Measurements from ENCODE around the gene POLR2E. TPM values are rescaled to one million over a fixed set of nuclear protein-coding genes. Genes with fewer than 3 reads are reported as not detected.

POLR2E gene
- polyA plus RNA-seq, 6 donors from 2014 or later: 134 to 205 (median 174) TPM

DNA sequence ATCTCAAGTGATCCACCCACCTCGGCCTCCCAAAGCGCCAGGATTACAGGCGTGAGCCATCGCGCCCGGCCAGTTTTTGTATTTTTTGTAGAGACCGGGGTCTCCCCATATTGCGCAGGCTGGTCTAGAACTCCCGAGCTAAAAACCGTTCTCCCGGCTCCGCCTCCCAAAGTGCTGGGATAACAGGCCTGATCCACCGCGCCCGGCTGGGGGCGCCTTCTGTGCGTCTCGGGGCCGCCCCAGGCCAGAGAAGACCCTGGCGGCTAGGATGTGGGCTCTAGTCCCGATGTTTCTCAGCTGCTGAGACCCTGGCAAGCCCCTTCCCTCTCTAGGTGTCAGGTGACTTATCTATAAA lies 24.6 kb downstream of the POLR2E start:
- Mint-ChIP-seq H3K4me1 (peaks cover 33 to 53% (median 50%) of the 10 kb centered on the region in 3 donors), H3K27ac (peak overlapping the region in 2 of 6 donors; percentile 57 to 96), H3K27me3 (no peaks in the 10 kb centered on the region), H3K9me3 (no peaks in the 10 kb centered on the region), H3K4me3 (peak overlapping the region in 5 of 8 donors; percentile 15 to 91 (median 53)), H3K36me3 (peaks cover 6 to 22% of the 10 kb centered on the region in 2 donors)
- no peak for DNase-seq
- no peak for ATAC-seq (ENCODE audit: low read depth in 2 of 2)

DNA sequence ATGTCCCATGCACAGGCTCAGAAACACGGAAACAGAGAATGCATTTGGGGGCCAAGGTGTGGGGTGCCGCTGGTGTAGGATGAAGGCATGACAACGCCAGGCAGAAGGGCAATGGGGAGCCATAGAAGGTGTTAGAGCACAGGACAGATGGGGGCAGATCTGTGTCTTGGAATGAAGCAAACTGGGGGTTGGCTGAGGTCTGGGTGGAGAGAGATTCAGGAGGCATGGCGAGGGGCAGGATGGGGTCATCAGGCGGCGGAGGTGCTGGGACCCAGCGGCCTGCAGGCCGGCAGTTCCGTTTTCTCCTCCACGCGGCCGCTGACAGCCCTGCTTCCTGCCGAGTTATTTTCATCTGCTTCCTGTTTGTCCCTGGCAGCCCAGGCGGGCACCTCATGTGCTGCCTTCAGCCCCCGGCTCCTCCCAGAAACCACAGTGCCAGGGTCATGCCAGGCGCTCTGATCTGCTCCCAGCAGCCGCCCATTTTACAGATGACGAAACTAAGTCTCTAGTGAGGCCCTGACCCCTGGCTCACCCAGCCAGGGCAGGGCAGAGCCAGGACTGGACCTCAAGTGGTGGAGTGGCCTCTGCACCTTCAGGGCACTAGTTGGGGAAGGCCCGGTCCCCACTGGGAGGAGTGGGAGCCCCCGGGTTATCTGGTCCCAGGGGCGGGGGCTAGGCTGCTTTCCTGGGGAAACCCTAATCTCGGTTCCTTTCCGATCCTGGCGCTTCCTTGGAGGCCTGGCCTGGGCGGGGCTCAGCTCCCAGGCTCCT lies 26.0 kb downstream of the POLR2E start:
- H3K9me3 Mint-ChIP-seq: no peaks in the 10 kb centered on the region
- peaks cover 42 to 57% (median 53%) of the 10 kb centered on the region in 3 donors for H3K4me1 Mint-ChIP-seq

DNA sequence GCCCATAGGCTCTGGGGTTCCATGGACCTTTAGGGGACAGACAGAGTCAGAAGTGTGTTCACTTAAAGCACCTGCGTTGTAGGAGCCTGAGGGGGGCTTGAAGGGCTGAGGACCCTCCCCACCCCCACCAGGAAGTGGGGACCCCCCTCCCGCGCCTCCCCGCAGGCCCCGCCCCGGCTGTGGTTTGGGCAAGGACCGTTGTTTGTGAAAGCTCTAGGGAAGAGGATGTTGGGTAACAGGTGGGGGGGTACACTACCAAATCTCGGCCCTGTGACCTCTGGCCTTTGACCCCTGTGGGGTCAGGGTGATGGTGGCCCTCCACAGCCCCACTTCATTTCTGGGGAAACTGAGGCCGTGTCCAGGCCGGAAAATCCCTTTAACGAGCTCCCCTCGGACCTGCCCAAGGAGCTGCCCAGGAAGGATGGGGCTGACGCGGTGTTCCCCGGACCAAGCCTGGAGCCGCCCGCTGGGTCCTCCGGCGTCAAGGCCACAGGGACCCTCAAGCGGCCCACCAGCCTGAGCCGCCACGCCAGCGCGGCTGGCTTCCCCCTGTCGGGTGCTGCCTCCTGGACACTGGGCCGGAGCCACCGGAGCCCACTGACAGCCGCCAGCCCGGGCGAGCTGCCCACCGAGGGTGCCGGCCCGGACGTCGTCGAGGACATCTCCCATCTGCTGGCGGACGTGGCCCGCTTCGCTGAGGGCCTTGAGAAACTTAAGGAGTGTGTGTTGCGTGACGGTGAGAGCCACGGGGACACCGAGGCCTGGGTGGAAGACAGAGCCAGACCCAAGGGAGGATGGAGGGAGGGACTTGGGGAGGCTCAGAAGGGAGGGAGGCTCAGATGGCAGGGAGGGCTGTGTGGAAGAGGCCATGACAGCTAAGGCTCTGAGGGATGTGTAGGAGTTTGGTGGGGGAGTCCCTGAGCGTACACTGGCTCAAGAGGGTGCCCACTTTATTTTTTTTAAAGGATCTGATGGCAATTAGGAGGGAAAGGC lies 26.9 kb downstream of the POLR2E start:
- no peaks in the 10 kb centered on the region for H3K27me3 Mint-ChIP-seq
- H3K4me1 Mint-ChIP-seq: peaks cover 47 to 55% (median 50%) of the 10 kb centered on the region in 3 donors
- H3K27ac Mint-ChIP-seq: peak overlapping the region; percentile 92 to 99 (median 97)
- ATAC-seq (ENCODE audit: low read depth in 2 of 2) (peak; percentile 10), DNase-seq (peak; percentile 52)
- H3K36me3 Mint-ChIP-seq: peaks cover 6 to 22% of the 10 kb centered on the region in 2 donors
- H3K4me3 Mint-ChIP-seq: peak overlapping the region; percentile 81 to 99 (median 96)
- H3K9me3 Mint-ChIP-seq: peaks cover 0 to under 1% (median 0%) of the 10 kb centered on the region in 7 donors

More for the DNA sequence above, 26.0 kb downstream of the POLR2E start:
- peak; percentile 35 to 39 for ATAC-seq (ENCODE audit: low read depth in 2 of 2)
- Mint-ChIP-seq H3K27ac (peak overlapping the region; percentile 61 to 98 (median 96)), H3K4me3 (peak overlapping the region; percentile 81 to 98 (median 96)), H3K36me3 (peaks cover 6 to 22% of the 10 kb centered on the region in 2 donors), H3K27me3 (no peaks in the 10 kb centered on the region)
- peak; percentile 78 for DNase-seq

- Mint-ChIP-seq H3K9me3 (peaks cover 0 to 2% (median 0%) of the 10 kb centered on the region in 7 donors), H3K36me3 (peaks cover 6 to 18% of the 10 kb centered on the region in 2 donors), H3K27me3 (no peaks in the 10 kb centered on the region), H3K4me3 (peak overlapping the region; percentile 81 to 99 (median 96)), H3K4me1 (peaks cover 42 to 51% (median 50%) of the 10 kb centered on the region in 3 donors), H3K27ac (peak overlapping the region; percentile 92 to 99 (median 96))
- peak; percentile 62 to 68 for ATAC-seq (ENCODE audit: low read depth in 2 of 2)
- DNase-seq: peak; percentile 76
Observed at GRCh38 chr19:1067341-1067957, 27.7 kb downstream of the POLR2E start.

DNA sequence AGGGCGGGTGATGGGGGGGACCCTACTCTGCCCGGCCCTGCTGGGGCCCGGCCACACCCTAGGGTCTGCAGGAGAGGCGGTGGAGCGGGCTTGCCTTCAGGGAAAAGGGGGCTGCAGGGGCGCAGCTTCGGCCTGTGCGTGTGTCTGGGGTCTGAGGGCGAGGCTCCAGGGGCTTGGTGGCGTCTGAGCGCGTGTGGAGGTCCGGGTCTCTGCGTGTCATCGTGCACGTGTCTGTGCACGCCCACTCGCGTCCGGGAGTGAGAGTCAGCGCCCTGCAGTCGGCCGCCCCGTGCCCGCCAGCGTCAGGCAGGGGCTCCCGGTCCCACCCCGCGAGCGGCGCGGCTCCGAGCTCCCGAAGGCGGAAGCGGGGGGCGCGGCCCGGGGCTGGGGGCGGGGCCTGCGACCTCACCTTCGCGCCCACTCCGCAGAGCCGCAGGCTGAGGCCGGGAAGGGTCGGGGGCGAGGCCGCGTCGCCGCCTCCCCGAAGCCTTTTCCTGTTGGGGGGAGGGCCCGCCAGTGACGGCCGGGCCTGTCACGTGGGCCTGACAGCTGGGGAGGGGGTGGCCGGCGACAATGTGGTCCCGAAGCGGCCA lies 28.3 kb downstream of the POLR2E start, which contains the start of gene ARHGAP45:
TSS of gene ARHGAP45 (plus strand) at position 420 of the 593 bp plus-strand sequence. CDS start 239 bp downstream, outside the sequence.
- Mint-ChIP-seq H3K9me3 (peaks cover 0 to 2% (median 0%) of the 10 kb centered on the region in 7 donors), H3K4me1 (peaks cover 36 to 48% (median 45%) of the 10 kb centered on the region in 3 donors), H3K36me3 (peaks cover 6 to 12% of the 10 kb centered on the region in 2 donors)

DNA sequence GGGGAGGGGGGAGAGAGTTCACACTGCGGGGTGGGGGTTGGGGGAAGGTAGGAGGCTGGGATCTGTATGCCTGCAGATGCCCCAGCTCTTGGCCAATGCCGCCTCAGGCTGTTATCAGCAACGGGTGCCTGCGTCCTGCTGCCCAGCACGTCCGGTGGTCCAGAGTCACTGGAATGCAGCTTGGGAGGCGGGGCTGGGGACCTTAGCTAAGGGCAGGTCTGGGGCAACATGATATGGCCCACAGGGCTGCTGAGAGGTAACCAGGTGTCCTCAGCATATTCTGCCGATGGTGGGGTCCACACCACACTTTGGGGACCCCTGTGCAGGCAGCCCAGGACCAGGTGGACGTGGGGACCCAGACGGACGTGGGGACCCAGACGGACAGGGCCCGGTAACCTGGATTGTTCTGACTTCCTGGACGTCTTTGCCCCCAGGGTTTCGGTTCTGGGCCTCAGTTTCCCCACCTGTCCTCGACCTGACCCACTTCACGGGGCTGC lies 28.9 kb downstream of the POLR2E start:
- ATAC-seq (ENCODE audit: low read depth in 2 of 2): no peak
- DNase-seq: no peak
- H3K9me3 Mint-ChIP-seq: peaks cover 0 to 2% (median 0%) of the 10 kb centered on the region in 7 donors
- H3K4me3 Mint-ChIP-seq: peak overlapping the region; percentile 74 to 97 (median 86)
- peaks cover 33 to 45% (median 41%) of the 10 kb centered on the region in 3 donors for H3K4me1 Mint-ChIP-seq
- H3K27me3 Mint-ChIP-seq: no peaks in the 10 kb centered on the region
- H3K27ac Mint-ChIP-seq: peak overlapping the region in 3 of 6 donors; percentile 90 to 92 (median 92)
- peaks cover 6 to 9% of the 10 kb centered on the region in 2 donors for H3K36me3 Mint-ChIP-seq

More for the DNA sequence above, 28.3 kb downstream of the POLR2E start, which contains the start of gene ARHGAP45:
- peak; percentile 54 for ATAC-seq (ENCODE audit: low read depth in 2 of 2)
- no peaks in the 10 kb centered on the region for H3K27me3 Mint-ChIP-seq
- H3K4me3 Mint-ChIP-seq: peak within 1 kb of the TSS; percentile 81 to 99 (median 96)
- H3K27ac Mint-ChIP-seq: peak within 1 kb of the TSS; percentile 92 to 99 (median 96)
- peak; percentile 84 for DNase-seq

DNA sequence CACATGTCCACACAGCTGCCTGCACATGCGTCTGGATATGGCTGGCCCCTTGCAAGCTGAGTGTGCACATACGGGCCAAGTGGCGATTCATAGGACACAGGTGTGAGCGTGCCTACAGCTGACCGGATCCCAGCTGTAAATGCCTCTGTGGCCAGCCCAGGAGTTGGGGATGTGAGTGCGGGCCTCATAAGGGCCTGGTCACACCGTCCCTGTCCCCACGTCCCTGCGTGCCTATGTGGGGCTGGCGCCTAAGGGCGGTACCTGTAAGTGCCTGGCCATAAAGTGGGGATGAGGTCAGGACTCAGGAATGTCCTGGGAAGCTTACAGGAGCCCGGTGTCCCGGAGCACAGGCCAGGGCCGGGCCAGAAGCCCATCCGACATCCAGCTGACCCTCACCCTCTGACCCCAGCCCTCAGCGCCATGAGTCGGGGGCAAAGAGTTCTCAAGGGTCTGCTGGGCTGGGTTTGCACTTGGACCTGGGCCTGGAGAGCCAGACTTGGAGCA lies 29.5 kb downstream of the POLR2E start:
- Mint-ChIP-seq H3K9me3 (peaks cover 0 to 2% (median 0%) of the 10 kb centered on the region in 7 donors), H3K27ac (peak overlapping the region in 4 of 6 donors; percentile 65 to 90 (median 87)), H3K36me3 (peaks cover 6 to 9% of the 10 kb centered on the region in 2 donors), H3K4me1 (peaks cover 33 to 45% (median 41%) of the 10 kb centered on the region in 3 donors), H3K27me3 (no peaks in the 10 kb centered on the region), H3K4me3 (peak overlapping the region; percentile 50 to 97 (median 80))
- DNase-seq (no peak), ATAC-seq (ENCODE audit: low read depth in 2 of 2) (no peak)

GRCh38 chr19:1064661-1065605 lies 30.2 kb downstream of the POLR2E start:
- Mint-ChIP-seq H3K9me3 (peaks cover 0 to 2% (median 0%) of the 10 kb centered on the region in 7 donors), H3K27me3 (no peaks in the 10 kb centered on the region), H3K4me1 (peaks cover 30 to 45% (median 41%) of the 10 kb centered on the region in 3 donors), H3K27ac (peak overlapping the region in 3 of 6 donors; percentile 56 to 84 (median 65)), H3K4me3 (peak overlapping the region; percentile 55 to 97 (median 80)), H3K36me3 (peaks cover 6 to 9% of the 10 kb centered on the region in 2 donors)
- DNase-seq: peak; percentile 58
- peak; percentile 28 to 41 for ATAC-seq (ENCODE audit: low read depth in 2 of 2)

- Mint-ChIP-seq H3K36me3 (peaks cover 4 to 6% of the 10 kb centered on the region in 2 donors), H3K4me3 (peak overlapping the region in 3 of 8 donors; percentile 32 to 81 (median 61)), H3K4me1 (peaks cover 22 to 41% (median 35%) of the 10 kb centered on the region in 3 donors), H3K27me3 (no peaks in the 10 kb centered on the region), H3K27ac (peak overlapping the region in 4 of 6 donors; percentile 56 to 82 (median 68)), H3K9me3 (peaks cover 0 to 9% (median 0%) of the 10 kb centered on the region in 7 donors)
- no peak for ATAC-seq (ENCODE audit: low read depth in 2 of 2)
- no peak for DNase-seq
Observed at GRCh38 chr19:1063909-1064660, 31.1 kb downstream of the POLR2E start.

DNA sequence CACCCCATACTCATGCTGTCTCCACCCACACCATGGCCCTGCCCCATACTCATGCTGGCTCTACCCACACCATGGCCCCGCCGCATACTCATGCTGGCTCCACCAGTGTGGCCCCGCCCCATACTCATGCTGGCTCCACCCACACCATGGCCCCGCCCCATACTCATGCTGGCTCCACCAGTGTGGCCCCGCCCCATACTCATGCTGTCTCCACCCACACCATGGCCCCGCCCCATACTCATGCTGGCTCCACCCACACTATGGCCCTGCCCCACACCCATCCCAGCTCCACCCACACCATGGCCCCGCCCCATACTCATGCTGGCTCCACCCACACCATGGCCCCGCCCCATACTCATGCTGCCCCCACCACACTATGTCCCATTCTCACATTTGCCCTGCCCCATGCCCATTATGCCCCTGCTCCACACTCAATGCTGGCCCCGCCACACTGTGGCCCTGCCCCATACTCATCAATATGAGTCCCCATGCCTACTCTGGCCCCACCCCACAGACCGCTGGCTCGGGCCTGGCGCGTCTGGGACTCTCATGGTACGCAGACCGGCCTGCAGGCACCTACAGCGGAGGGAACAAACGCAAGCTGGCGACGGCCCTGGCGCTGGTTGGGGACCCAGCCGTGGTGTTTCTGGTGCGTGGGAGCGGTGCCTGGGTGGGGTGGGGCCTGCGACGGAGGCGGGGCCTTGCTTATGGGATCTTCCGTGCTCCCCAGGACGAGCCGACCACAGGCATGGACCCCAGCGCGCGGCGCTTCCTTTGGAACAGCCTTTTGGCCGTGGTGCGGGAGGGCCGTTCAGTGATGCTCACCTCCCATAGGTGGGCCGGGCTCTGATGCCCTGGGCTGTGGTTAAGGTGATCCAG lies 31.9 kb downstream of the POLR2E start:
- peak overlapping the region in 2 of 6 donors; percentile 82 to 95 for H3K27ac Mint-ChIP-seq

More for the DNA sequence above, 31.9 kb downstream of the POLR2E start:
- Mint-ChIP-seq H3K4me3 (peak overlapping the region in 2 of 8 donors; percentile 33 to 81), H3K27me3 (no peaks in the 10 kb centered on the region), H3K9me3 (peaks cover 0 to 15% (median 2%) of the 10 kb centered on the region in 7 donors), H3K36me3 (peaks cover 3 to 4% of the 10 kb centered on the region in 2 donors), H3K4me1 (peaks cover 16 to 34% (median 27%) of the 10 kb centered on the region in 3 donors)
- no peak for ATAC-seq (ENCODE audit: low read depth in 2 of 2)
- peak; percentile 30 for DNase-seq

Measured in naive B cell (primary cell).